Measurements from ENCODE around the gene STRN3. TPM values are rescaled to one million over a fixed set of nuclear protein-coding genes. Genes with fewer than 3 reads are reported as not detected.

STRN3 gene
- total RNA-seq, 1 donor from 2014 or later: 32.8 TPM

DNA sequence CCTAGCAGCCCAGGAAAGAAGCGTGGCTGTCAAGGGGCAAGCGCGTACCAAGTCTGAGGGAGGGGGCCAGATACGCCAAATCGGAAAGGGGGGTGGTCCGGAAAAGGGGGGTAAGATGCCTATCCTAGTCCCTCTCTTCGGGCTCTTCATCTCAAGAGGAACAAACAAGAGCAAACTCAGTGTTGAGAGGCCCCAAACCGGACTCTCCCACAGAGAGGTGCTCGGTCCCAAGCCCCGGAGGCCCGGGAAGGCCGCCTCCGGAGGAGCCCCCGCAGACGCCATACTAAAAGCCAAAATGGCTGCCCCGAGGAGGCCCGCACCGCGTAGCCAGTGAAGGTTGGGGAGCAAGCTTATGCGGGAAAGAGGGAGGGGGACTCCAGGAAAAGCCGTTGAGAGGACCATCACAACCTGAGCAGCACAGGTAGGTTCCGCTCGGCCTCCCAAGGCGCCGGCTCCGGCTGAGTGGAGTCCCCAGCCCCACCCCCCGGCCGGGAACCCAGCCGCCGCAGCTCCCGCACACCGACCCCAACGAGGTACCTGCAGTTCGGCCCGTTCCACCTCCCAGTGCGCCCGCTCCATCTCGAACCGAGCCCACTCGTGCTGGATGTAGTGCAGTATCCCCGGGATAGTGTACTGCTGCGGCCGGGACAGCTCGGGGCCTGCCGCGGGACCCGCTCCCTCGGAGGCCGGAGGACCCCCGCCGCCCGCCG lies 657 bp downstream of the STRN3 start, which contains the start of gene AP4S1:
Gene AP4S1, plus strand, starts transcription at position 283 of the 710 bp plus-strand sequence. CDS start 40,548 bp downstream, outside the sequence.
- H3K36me3 ChIP-seq: no peaks in the 10 kb centered on the region
- intact Hi-C loops (cut with DNase I): no loop called here

DNA sequence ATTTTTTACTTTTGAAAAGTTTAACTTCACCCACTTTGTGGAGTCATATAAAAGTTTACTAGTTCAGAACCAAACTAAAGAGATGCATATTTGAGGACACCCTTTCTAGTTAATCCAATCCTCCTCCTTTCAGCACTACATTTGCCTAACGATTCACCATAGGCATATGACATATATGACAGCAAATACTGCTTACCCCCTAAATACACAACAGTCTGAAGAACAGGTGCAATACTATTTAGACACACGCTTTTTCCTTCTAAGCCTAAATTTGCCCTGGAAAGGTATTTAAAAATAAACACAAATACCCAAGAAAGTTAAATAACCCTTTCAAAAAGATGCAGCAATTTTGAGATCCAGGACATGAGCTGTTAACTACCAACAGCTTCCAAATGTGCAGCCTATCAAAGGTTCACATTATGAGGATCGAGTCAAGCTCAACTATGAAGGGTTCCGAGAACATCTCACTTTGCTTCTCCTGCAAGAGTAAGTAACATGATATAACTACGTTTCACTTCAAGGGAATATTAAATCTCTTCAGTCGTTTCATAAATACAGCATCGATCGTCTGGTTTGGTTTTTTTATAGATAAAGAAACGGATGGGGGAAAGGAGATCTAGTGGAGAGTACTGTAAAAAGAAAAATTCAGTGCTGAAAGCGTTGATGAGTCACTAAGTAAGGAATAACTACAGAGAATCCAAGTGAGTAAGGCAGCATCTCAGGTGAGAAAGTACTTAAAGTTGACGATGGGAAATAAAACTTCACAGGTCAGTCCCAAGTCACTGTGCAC lies 1.4 kb downstream of the STRN3 start:
- Histone ChIP-seq H3K36me3 (no peaks in the 10 kb centered on the region), H3K4me1 (peaks cover 29% of the 10 kb centered on the region), H3K9me3 (no peaks in the 10 kb centered on the region), H3K27ac (peak overlapping the region; percentile 98), H3K27me3 (ENCODE audit: low read depth) (no peaks in the 10 kb centered on the region), H3K4me3 (peak overlapping the region; percentile 95)
- intact Hi-C loops (cut with DNase I): no loop called here
- DNase-seq (no peak), ATAC-seq (peak in 1 of 2 donors; percentile 14)
- TF ChIP-seq, protein P1, sequence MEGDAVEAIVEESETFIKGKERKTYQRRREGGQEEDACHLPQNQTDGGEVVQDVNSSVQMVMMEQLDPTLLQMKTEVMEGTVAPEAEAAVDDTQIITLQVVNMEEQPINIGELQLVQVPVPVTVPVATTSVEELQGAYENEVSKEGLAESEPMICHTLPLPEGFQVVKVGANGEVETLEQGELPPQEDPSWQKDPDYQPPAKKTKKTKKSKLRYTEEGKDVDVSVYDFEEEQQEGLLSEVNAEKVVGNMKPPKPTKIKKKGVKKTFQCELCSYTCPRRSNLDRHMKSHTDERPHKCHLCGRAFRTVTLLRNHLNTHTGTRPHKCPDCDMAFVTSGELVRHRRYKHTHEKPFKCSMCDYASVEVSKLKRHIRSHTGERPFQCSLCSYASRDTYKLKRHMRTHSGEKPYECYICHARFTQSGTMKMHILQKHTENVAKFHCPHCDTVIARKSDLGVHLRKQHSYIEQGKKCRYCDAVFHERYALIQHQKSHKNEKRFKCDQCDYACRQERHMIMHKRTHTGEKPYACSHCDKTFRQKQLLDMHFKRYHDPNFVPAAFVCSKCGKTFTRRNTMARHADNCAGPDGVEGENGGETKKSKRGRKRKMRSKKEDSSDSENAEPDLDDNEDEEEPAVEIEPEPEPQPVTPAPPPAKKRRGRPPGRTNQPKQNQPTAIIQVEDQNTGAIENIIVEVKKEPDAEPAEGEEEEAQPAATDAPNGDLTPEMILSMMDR (IDR thresholded peaks at IDR 0.05): no peak

More for the DNA sequence above, 657 bp downstream of the STRN3 start, which contains the start of gene AP4S1:
- TF ChIP-seq, protein P1 (IDR thresholded peaks at IDR 0.05): no peak
- Histone ChIP-seq H3K27me3 (ENCODE audit: low read depth) (no peaks in the 10 kb centered on the region), H3K27ac (peak within 1 kb of the TSS; percentile 98), H3K4me3 (peak within 1 kb of the TSS; percentile 95), H3K9me3 (no peaks in the 10 kb centered on the region), H3K4me1 (peaks cover 29% of the 10 kb centered on the region)
- DNase-seq: peak; percentile 64
- peak; percentile 44 to 59 for ATAC-seq

DNA sequence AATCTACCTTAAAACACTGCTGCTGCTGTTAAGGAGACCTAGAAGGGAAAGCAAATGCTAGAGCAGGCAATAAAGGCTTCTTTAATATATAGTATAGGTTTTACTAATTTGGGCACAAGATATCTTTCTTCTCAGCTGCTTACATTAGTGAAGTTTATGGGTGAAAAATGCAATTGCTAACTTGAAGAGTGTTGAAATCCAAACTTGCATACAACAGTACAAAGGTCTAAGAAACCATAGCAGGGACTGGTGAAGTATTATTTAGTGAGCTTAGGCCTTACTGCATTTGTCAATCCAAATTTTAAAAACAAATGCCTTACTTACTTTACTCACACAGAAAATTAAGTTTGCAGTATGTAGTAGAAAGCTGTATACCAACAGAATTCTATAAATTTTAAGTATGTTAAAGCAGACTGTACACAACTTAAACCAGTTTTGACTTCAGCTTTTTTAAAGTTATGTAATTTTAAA lies 2.1 kb downstream of the STRN3 start:
- intact Hi-C loops (cut with DNase I): no loop called here
- peak overlapping the region; percentile 95 for H3K4me3 ChIP-seq
- TF ChIP-seq, protein P1 (IDR thresholded peaks at IDR 0.05): no peak
- no peak overlapping the region for H3K27ac ChIP-seq
- no peaks in the 10 kb centered on the region for H3K36me3 ChIP-seq
- H3K27me3 ChIP-seq (ENCODE audit: low read depth): no peaks in the 10 kb centered on the region
- DNase-seq (no peak), ATAC-seq (no peak)
- H3K4me1 ChIP-seq: peaks cover 29% of the 10 kb centered on the region
- H3K9me3 ChIP-seq: no peaks in the 10 kb centered on the region

- intact Hi-C loops (cut with DNase I): no loop called here
- H3K36me3 ChIP-seq: no peaks in the 10 kb centered on the region
These were observed 3.8 kb downstream of the STRN3 start for GRCh38 chr14:31022386-31022785.

GRCh38 chr14:31021576-31021949 lies 4.6 kb downstream of the STRN3 start:
- Histone ChIP-seq H3K27ac (no peak overlapping the region), H3K9me3 (no peaks in the 10 kb centered on the region), H3K36me3 (no peaks in the 10 kb centered on the region), H3K4me1 (peaks cover 18% of the 10 kb centered on the region), H3K27me3 (ENCODE audit: low read depth) (no peaks in the 10 kb centered on the region), H3K4me3 (no peak overlapping the region)
- ATAC-seq: no peak
- TF ChIP-seq, protein P1 (IDR thresholded peaks at IDR 0.05): no peak
- DNase-seq: no peak
- intact Hi-C loops (cut with DNase I): no loop called here

More at GRCh38 chr14:31022386-31022785, 3.8 kb downstream of the STRN3 start:
- Histone ChIP-seq H3K27me3 (ENCODE audit: low read depth) (no peaks in the 10 kb centered on the region), H3K4me1 (peaks cover 21% of the 10 kb centered on the region), H3K27ac (no peak overlapping the region), H3K9me3 (no peaks in the 10 kb centered on the region), H3K4me3 (no peak overlapping the region)
- ATAC-seq (no peak), DNase-seq (no peak)
- TF ChIP-seq, protein P1 (IDR thresholded peaks at IDR 0.05): no peak
